Upper lobe of right lung (tissue), 1 donor: ENCODE results near the gene VGLL2. TPM values are rescaled to one million over a fixed set of nuclear protein-coding genes. Genes with fewer than 3 reads are reported as not detected.

ENCODE experiments used
- ATAC-seq: fragments of 200-7000 bp; cut with Tn5 transposase; one replicate; pipeline ENCODE4 v1.9.1; 2020; ENCODE audit warnings: mild to moderate bottlenecking, moderate library complexity
- DNase-seq: peaks from one replicate; pipeline ENCODE4 v3.0.0-alpha.2; 2020
- H3K27ac ChIP-seq: fragments of 200-600 bp; one replicate; pipeline ENCODE4 v1.8.0; 2022
- H3K27me3 ChIP-seq: fragments of 200-600 bp; one replicate; pipeline ENCODE4 v1.8.0; 2022; ENCODE audit warnings: mild to moderate bottlenecking
- H3K36me3 ChIP-seq: fragments of 200-600 bp; one replicate; pipeline ENCODE4 v1.8.0; 2022
- H3K4me1 ChIP-seq: fragments of 200-600 bp; one replicate; pipeline ENCODE4 v1.8.0; 2022
- H3K4me3 ChIP-seq: fragments of 200-600 bp; one replicate; pipeline ENCODE4 v1.8.0; 2022; ENCODE audit warnings: mild to moderate bottlenecking
- H3K9me3 ChIP-seq: fragments of 200-600 bp; one replicate; pipeline ENCODE4 v1.8.0; 2022
- CTCF ChIP-seq: fragments of 200-600 bp; IDR thresholded peaks from one replicate; pipeline ENCODE4 v1.8.0; 2022; ENCODE audit warnings: antibody characterized with exemption
- intact Hi-C: fragments of 100-400 bp; cut with DNase I; formaldehyde crosslinking; loops from one replicate; pipeline ENCODE4 v1.11.0; 2022
- total RNA-seq: library from RNA; stranded (reverse); fragmentation: NEBNext Ultra II Directional; extraction: Animal tissue kit (Norgen Biotek cat#: 25700); gene quantifications from one replicate; pipeline ENCODE4 v1.2.1, GENCODE V29; 2021
- donor health status: DM: no; HTN: yes; CAD: no; lungs with severe emphysema.

Gene VGLL2
- total RNA-seq, 1 donor from 2014 or later = not detected

GRCh38 chr6:117270055-117270842 is 4.9 kb downstream of the VGLL2 start:
- H3K4me3 ChIP-seq = peak overlapping the region; percentile 8
- peaks cover 92% of the 10 kb centered on the region for H3K27me3 ChIP-seq

GRCh38 chr6:117270843-117271507 is 5.6 kb downstream of the VGLL2 start:
- peaks cover 1% of the 10 kb centered on the region for H3K4me1 ChIP-seq
- H3K4me3 ChIP-seq = no peak overlapping the region
- no peaks in the 10 kb centered on the region for H3K9me3 ChIP-seq
- no peak overlapping the region for H3K27ac ChIP-seq
- intact Hi-C loops = no loop called here
- ATAC-seq (peak; percentile 6), DNase-seq (no peak)
- H3K36me3 ChIP-seq = no peaks in the 10 kb centered on the region
- TF ChIP-seq CTCF = no peak
- peaks cover 94% of the 10 kb centered on the region for H3K27me3 ChIP-seq

More at GRCh38 chr6:117270055-117270842, 4.9 kb downstream of the VGLL2 start:
- no peaks in the 10 kb centered on the region for H3K36me3 ChIP-seq
- ATAC-seq (peak; percentile 54), DNase-seq (no peak)
- no peak overlapping the region for H3K27ac ChIP-seq
- H3K9me3 ChIP-seq = no peaks in the 10 kb centered on the region
- intact Hi-C loops = no loop called here
- no peak for TF ChIP-seq CTCF
- peaks cover 6% of the 10 kb centered on the region for H3K4me1 ChIP-seq

GRCh38 chr6:117272032-117272866 is 6.9 kb downstream of the VGLL2 start:
- Histone ChIP-seq H3K9me3 (no peaks in the 10 kb centered on the region), H3K27ac (no peak overlapping the region), H3K4me3 (no peak overlapping the region), H3K36me3 (no peaks in the 10 kb centered on the region), H3K27me3 (peaks cover 90% of the 10 kb centered on the region), H3K4me1 (no peaks in the 10 kb centered on the region)
- intact Hi-C loops = no loop called here
- ATAC-seq (no peak), DNase-seq (no peak)
- TF ChIP-seq CTCF = no peak

GRCh38 chr6:117272891-117273290 is 7.5 kb downstream of the VGLL2 start:
- Histone ChIP-seq H3K4me3 (no peak overlapping the region), H3K27ac (no peak overlapping the region), H3K36me3 (no peaks in the 10 kb centered on the region), H3K9me3 (no peaks in the 10 kb centered on the region), H3K4me1 (no peaks in the 10 kb centered on the region), H3K27me3 (peaks cover 83% of the 10 kb centered on the region)
- TF ChIP-seq CTCF = no peak
- intact Hi-C loops = no loop called here
- DNase-seq (no peak), ATAC-seq (no peak)

- no peaks in the 10 kb centered on the region for H3K9me3 ChIP-seq
- DNase-seq = no peak
- ATAC-seq = no peak
- H3K4me3 ChIP-seq = no peak overlapping the region
- H3K27ac ChIP-seq = no peak overlapping the region
- intact Hi-C loops = no loop called here
- TF ChIP-seq CTCF = no peak
- peaks cover 60% of the 10 kb centered on the region for H3K27me3 ChIP-seq
- no peaks in the 10 kb centered on the region for H3K4me1 ChIP-seq
- H3K36me3 ChIP-seq = no peaks in the 10 kb centered on the region
Measured at GRCh38 chr6:117275205-117275604, 9.8 kb downstream of the VGLL2 start.
